HG02610 (cell line): ENCODE measurements around the gene EIF4G3.
"Not testable (repeated sequence)": the region's sequence is repeated elsewhere in the genome, so short reads cannot be mapped to it uniquely, and the experiment has no call there.

Source experiments
- ATAC-seq: cut with Tn5 transposase; IDR thresholded peaks from one replicate; pipeline ENCODE4 v1.9.1; 2021; ENCODE audit warnings: mild to moderate bottlenecking, moderate library complexity; ENCODE audit not compliant: unreplicated experiment

The EIF4G3 gene

DNA sequence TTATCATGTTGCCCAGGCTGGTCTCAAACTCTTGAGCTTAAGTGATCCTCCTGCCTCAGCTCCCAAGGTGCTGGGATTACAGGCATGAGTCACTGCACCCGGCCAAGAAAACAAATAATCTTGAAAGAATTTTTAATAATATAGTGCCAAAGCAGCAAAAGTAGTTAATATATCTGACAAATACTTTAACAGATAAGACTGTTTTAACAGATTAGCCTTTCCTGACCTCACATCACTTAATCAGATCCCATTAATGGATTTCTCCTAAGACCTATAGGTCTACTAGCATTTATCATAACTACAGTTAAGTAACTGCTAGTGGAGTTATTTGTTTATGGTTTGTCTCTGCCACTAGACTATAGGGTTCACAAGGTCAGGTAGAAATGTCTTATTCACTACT is 328.5 kb downstream of the EIF4G3 start:
- no peak for ATAC-seq

DNA sequence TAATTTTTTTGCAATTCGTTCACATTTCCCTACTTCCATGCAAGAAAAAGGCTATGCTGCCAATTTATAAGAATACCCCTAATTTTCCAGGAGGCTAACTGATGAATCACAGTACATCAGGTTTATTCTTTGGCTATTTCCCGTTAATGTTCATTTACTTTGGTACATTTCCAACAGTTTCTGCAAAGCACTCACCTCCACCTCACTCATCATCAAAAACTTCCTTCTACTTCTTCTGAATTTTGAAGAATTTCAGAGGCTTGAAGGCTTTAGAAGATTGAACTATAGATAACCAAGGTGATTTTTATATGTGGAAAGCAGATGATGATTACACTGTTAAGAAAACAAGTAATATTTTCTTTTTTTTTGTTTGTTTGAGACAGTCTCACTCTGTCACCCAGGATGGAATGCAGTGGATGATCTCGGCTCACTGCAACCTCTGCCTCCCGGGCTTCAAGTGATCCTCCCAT is 329.1 kb downstream of the EIF4G3 start:
- no peak for ATAC-seq

GRCh38 chr1:20846461-20847374 is 330.0 kb downstream of the EIF4G3 start:
- ATAC-seq: no peak

DNA sequence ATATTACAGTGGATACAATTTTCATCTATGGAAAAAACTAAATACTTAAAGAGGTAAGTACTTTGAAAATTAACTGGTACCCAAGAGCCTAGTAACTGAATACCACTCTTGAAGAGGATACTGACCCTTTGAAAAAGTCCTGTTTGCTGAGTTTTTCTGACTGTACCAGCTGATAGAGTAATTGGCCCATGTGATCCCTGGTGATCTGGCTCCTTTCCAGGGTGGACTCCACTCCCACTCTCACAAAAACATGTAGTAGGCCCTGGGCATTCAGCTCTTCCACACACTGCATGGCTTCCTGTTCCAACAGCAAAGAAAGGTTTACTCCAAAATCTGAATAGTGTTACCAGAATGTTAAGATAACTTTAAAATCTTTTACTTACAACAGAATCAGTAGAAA is 336.0 kb downstream of the EIF4G3 start:
- no peak for ATAC-seq

DNA sequence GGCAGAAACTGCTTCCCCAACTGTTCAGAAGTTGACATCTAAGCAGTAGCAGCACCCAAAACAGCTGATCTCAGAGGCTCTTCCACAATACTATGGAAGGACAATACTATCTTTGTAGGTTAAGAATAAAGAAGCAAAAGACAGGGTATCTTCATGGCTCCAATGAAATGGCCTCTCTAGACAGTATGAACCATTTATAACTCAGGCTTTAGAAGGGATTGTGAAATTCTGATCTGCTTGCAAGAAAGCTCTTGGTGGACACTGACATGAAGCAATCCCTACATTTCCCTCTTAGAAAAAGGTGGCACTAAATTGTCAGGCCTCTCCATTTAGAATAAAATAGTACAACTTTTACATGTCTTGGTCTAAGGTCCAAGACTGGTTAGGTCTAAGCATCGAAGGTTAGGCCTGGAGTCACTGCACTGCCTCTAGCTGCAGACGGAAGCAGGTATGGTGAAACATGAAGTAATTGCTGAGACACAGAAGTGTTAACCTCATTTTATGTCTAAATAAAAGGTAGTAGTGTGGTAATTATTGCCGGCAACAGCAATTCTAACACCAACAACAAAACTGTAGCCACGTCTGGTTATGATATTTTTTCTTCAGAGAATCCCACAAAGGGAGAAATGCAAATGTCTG is 339.0 kb downstream of the EIF4G3 start:
- ATAC-seq: no peak

- ATAC-seq: no peak
Observed at GRCh38 chr1:20836230-20836629, 340.5 kb downstream of the EIF4G3 start.

DNA sequence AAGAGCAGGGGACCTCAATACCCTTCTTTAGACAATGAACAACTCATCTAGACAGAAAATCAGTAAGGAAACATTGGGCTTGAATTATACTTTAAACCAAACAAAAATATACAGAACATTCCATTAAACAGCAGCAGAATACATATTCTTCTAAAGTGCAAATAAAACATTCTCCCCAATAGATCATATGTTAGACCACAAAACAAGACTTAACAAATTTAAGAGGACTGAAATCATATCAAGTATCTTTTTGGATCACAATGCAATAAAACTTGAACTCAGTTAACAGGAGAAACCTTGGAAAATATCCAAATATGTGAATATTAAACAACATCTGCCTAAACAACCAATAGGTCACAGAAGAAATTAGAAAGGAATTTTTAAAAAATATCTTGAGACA is 341.9 kb downstream of the EIF4G3 start:
- ATAC-seq: no peak

DNA sequence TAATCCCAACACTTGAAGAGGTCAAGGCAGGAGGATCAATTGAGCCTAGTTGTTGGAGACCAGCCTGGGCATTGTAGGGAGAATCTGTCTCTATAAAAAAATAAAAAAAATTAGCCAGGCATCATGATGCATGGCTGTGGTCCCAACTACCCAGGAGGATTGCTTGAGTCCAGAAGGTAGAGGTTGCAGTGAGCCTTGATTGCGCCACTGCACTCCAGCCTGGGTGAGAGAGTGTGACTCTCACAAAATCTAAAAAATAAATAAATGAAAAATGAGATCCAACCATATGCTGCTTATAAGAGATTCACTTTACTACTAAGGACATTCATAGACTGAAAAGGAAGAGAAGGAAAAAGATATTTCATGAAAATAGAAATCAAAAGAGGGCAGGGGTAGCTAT is 342.5 kb downstream of the EIF4G3 start:
- no peak for ATAC-seq

DNA sequence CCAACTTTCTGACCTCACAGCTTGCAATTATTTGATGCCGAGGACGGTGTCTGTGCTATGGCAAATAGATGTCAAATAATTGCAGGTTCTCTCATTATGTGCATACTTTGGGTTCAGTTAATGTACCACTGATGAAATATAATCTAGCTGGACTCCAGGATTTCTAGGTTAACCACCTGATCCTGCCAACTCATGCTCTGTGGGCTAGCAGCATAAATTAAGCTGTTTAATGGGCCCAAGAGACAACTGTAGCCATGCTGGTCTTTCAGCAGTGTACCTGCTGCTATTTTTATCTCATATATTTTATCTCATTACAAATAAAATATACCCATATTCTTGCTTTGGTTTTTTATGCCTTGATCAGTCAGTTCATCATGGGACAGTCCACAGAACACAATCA is 346.3 kb downstream of the EIF4G3 start:
- no peak for ATAC-seq

DNA sequence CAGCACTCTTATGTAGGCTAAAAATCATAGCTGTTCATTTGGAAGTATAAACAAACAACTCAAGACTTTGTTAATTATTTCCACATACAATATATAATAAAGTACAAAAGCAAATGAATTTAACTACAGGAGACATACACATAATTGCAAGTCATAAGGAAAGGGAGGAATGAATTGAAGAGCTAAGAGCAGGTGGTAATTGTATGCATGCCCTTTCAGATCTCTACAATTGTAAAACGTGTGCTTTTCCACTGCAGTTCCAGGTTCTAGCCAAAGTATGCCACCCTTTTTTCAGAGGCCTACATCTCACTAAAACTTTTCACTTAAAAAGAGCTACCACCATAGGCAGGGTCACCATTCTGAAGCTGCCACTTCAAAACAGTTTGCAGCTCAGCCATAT is 346.8 kb downstream of the EIF4G3 start:
- no peak for ATAC-seq

DNA sequence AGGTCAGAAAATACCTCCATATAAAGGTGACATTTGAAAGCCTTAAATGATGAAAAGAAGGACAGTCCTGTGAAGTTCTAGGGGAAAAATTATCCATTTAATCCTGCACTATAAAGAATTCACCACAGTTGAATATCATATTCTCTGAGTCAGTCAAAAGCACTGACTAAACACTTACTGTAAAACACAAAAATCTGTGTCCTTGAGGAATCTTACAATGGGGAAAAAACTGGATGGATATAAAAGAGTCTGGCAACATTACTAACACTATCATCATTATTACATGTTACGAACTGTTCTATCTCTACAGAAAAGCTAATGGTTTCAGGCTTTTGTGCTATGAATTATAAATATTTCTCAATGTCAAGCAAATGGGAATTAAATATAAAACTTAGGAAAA is 347.2 kb downstream of the EIF4G3 start:
- no peak for ATAC-seq

DNA sequence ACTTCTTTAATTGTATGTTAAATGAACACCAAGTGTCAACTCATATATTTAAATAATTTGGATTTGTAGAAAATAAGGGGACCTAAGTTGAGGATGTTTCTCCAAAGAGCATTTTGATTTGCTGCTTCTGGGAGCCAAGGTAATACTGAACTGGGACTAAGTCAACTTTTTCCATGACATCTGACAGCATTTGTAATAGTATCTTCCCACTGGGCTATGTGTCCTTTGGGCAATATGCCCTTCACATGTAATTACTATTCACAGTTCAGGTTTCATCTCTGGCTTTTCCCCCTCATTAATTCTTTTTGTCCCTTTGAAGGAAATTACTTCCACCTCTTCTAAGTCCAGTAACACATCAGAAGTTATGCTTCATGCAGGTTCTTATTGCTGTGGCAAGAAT is 352.9 kb downstream of the EIF4G3 start:
- ATAC-seq: no peak

DNA sequence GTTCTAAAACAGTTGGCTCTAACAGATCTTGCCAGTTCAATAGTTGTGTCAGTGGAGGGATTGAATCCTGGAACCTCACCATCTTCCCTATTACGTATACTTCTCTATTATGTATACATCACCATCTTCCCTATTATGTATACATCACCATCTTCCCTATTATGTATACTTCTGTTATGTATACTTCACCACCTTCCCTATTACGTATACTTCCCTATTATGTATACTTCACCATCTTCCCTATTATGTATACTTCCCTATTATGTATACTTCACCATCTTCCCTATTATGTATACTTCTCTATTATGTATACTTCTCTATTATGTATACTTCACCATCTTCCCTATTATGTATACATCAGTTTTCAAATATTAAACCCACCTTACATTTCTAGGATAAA is 355.2 kb downstream of the EIF4G3 start:
- no peak for ATAC-seq

DNA sequence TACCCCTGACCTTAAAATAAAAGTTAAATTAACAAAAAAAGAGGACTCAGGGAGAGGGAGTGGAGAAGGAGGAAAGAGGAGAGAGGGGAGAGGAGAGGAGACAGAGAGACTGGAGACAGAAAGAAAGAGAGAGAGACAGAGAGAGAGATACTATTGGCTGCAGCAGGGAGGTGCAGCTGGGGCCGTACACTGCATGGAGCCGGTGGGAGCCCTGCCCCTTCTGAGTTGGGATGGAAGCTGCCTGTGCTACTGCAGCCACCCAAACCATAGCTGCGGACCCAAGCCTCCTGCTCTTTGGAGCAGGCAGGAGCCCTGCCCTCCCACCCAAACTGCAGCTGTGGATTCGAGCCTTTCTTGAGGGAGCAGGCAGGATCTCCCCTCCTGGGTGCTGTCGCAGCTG is 356.9 kb downstream of the EIF4G3 start:
- ATAC-seq: no peak

DNA sequence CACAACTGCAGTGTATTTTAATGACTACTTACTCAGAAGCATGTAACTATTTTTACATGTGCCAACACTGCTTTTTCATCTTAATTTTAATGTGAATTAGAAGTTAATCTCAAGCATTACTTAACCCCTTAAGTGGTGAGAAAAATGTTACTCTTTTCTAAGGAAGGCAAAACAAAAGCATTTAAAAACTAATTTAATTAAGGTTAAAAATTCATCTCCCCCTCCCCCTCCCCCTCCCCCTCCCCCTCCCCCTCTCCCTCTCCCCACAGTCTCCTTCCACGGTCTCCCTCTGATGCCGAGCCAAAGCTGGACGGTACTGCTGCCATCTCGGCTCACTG is 362.2 kb downstream of the EIF4G3 start:
- ATAC-seq: no peak

DNA sequence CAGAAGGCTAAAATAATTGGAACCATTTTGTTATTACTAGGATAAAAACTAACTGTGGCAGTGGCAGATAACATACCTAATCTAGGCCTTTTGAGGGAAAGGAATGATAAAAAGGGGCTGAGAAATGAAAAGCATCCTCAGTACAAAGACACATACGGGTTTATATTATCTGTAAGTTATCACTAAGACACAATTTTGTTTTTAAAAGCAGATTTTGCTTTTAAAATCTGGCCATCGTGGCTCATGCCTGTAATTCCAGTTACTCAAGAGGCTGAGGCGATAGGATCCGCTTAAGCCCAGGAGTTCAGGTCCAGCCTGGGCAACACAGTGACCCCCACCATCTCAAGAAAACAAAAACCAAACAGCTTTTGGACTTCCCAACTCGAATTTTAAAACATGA is 364.8 kb downstream of the EIF4G3 start:
- no peak for ATAC-seq

DNA sequence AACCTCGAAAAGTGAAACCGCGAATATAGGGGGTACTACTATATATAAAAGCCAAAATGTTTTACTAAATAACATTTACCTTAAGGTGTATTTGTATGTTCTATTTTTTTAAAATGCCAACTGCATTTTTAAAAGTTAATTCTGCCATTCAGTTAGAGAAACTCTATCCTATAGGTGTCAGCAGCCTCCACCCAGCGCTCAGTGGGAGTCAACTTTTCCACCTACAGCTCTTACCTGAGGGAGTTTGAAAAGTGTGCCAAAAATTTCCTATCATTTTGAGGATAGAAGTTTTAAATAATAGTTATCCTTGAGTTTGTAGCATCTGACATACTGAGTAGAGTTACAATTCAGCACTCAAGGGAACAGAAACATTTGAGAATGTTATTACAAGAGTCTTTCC is 383.5 kb downstream of the EIF4G3 start:
- ATAC-seq: no peak

GRCh38 chr1:20792196-20792595 is 384.5 kb downstream of the EIF4G3 start:
- no peak for ATAC-seq

DNA sequence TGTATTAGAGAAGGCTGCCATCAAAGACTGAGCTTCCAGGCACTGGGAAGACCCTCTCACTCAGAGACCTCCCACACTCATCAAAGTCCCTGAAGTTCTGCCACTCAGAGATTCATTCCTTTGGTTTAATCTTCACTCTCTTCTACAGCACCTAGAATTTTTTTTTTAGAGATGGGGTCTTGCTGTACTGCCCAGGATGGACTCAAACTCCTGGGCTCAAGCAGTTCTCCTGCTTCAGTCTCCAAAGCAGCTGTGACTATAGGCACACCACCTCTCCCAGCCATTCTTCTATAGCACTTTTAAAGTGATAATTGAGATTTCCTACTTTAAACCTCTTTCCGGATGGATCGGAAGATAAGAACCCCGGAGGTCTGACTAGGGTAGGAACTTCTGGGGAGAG is 385.9 kb downstream of the EIF4G3 start:
- ATAC-seq: no peak

DNA sequence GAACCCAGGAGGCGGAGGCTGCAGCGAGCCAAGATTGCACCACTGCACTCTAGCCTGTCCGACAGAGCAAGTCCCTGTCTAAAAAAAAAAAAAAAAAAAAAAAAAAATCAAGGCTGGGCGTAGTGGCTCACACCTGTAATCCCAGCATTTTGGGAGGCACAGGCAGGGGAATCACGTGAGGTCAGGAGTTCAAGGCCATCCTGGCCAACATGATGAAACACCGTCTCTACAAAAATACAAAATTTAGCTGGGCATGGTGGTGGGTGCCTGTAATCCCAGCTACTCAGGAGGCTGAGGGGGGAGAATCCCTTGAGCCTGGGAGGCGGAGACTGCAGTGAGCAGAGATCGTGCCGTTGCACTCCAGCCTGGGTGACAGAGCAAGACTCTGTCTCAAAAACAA is 387.1 kb downstream of the EIF4G3 start:
- ATAC-seq: not testable (repeated sequence)

DNA sequence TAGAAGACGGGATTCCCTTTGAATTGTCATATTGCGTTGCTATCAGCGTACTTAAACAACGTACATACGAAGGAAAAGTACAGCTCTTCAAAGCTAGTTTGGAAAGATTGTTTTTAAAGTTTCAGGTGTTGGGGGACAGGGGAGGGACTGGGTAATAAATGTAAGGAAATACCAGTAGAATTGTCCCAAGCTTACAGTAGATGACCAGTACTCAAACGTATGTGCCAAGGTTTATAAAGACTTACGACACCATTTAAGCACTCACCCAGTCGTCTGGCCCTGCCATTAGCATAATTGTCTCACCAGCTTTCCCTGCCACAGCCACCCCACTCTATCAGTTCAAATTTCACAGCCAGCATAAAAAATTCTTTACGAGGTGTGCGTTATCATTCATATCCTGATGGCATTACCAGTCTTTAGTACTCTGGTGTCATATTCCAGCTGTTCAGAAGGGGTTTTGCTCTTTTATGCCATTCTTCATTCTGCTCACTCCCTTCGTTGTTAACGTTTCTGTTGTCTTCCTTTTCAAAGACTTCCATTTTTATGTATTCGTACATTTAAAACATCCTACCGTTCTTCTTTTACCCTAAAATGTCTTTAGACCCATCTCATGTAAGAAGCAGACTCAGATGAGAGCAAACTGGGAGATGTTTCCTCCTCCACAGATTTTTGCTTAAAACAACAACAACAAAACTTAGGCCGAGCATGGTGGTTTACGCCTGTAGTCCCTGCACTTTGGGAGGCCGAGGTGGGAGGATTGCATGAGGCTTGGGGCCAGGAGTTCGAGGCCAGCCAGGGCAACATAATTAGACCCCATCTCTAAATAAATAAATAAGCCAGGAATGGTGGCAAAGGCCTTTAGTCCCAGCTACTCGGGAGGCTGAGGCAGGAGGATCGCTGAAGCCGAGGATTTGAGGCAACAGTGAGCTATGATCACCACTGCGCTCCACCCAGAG is 388.6 kb downstream of the EIF4G3 start:
- ATAC-seq: no peak
